GM04503 (cell line): ENCODE measurements around the gene AXIN1.

ENCODE experiments used
- DNase-seq: peaks from one replicate; pipeline ENCODE4 v3.0.0-alpha.2; 2012; ENCODE audit warnings: low read depth

Gene AXIN1

DNA sequence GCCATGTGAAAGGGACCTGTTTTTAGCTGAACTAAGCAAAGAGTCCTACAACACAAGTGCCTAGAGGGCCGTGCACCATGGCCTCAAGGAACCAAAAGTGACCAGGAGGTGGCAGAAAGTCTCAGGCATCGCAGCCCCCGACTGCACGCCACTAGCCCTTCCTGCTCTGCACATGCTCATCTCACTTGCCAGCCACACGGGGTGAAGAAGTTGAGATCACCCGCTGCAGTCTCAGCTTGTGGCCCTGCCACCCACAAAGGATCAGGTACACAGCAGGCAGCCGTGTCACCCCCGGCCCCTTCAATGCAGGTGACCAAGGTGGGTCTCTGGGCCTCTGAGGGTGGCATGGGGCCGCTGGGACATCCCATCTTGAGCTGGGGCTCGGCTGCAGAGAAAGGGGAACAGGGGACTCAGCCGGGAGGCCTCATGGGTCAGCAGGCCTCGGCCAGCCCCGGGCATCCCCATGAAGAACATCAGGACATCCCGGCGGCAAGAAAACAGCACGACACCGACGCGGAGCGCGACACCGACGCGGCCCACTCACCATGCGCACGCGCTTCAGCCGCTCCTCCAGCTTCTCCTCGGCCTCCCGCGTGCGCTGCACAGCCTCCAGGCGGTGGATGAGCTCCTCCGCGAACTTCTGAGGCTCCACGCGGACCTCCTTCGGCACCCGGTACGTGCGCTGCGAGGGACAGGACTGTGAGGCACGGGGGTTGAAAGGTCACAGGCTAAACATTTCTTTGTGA, 48.6 kb downstream of the AXIN1 start:
- DNase-seq = no peak

DNA sequence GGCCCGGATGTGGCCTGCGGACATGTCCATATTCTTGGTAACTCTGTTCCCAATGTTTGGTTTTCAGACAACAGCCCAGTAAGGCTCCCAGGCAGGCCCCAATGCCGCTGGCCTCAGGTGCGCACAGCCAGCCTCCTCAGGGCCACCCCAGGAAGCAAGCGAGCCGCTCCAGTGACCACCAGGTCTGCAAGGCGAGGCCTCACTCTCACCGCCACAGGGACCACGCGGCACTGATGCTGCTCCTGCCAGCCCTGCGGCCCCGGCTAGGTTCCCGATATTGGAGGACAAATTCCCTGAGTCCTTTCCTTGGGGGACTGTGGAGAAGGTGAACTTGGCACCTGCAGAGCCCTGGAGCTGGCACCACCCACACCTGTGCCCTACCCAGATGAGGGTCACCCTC, 50.6 kb downstream of the AXIN1 start:
- DNase-seq = no peak

GRCh38 chr16:301235-301634, 51.3 kb downstream of the AXIN1 start:
- DNase-seq = no peak

- no peak for DNase-seq
Measured at GRCh38 chr16:297832-298231, 54.7 kb downstream of the AXIN1 start.

DNA sequence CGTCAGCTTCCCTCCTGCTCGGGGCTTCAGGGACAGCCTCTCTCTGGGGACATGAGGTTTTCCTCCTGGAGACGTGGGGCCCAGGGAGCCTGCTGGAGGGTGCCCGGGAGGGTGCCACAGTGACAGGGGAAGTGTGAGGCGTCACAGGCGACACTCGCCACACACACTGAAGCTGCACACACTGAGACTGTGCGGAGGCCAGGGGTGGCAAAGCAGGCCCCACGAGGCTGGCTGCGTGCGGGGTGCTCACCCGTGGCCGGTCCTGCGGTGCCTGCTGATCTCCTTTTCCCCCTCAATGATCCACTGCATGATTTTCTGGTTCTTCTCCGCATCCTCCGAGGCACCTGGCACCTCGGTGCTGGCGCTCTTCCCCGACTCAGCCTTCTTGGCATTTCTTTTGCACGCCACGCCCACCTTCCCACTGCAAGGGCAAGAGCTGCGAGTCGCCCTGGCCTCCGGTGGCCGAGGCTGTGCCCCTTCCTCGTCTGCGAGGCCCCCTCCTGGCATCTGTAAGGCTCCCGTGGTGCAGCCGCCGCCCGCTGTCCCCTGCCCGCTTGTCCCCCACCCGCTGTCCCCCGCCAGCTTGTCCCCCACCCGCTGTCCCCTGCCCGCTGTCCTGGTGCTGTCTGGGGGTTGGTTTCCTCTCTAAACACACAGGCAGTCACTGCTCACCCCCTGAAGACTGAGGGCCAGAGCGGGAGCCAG, 55.6 kb downstream of the AXIN1 start:
- no peak for DNase-seq

DNA sequence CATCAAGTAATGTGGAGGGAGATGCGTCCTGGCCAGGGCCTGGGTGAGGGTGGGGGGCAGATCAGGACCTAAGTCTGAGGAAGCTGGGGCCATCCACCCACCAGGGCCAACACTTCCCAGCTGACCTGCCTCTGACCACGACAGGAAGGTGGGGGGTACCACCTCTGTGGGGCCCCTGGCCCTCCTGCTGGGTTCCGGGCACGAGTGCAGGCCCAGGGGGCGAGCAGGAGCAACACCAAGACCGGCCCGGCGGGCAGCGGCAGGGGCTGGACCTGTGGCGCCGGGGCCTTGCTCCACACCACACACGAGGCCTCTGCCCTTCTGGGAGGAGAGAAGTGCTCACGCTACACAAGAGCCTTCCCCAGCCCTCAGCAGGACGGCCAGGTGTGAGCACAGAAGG, 56.2 kb downstream of the AXIN1 start:
- no peak for DNase-seq

- DNase-seq = no peak
Measured at GRCh38 chr16:293043-293775, 59.3 kb downstream of the AXIN1 start.

DNA sequence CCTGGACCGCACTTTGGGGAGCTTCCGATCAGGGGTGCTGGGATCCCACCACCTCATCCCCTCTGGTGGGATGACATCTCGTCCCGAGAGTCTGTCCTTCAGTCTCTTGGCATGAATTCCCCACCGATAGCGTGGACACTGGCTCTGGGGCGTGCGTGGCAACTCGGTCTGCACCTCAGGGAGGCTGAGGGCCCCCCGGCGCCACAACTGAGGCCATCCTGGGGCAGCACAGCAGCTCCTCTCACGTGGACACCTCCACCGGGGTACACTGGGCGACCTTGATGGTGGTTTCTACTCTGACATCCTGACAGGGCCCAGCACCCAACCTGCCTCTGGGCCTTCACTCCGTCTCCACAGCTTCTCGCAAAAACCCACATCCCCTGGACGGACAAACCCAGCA, 61.0 kb downstream of the AXIN1 start:
- no peak for DNase-seq

- DNase-seq = no peak
Measured at GRCh38 chr16:290681-291405, 61.7 kb downstream of the AXIN1 start.

GRCh38 chr16:290015-290680, 62.4 kb downstream of the AXIN1 start:
- no peak for DNase-seq

GRCh38 chr16:289395-289997, 63.0 kb downstream of the AXIN1 start:
- DNase-seq = no peak

- DNase-seq = no peak
Measured at GRCh38 chr16:287981-288920, 64.3 kb downstream of the AXIN1 start.

DNA sequence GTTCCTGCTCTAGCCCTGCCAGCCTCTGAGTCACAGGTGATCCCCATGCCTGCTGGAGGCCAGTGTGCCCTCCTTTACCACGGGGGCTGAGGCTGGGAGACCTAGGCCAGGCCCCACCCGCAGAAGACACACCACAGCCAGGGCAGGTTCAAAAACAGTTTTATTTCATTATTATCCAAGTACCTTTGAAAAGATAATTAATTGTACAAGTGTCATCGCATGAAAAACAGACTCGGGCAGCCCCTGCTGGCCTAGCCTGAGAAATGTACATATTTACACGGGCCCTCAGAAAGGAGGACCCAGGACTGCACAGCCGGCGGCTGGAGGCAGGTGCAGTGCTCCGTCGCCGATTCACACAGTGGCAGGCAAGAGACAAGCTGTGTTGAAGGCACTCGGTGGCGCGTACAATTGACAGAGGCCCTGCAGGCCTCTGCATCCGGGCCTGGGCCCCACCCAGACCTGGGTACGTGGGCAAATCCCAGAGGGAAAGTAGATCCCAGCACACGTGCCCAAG, 65.2 kb downstream of the AXIN1 start:
- no peak for DNase-seq

DNA sequence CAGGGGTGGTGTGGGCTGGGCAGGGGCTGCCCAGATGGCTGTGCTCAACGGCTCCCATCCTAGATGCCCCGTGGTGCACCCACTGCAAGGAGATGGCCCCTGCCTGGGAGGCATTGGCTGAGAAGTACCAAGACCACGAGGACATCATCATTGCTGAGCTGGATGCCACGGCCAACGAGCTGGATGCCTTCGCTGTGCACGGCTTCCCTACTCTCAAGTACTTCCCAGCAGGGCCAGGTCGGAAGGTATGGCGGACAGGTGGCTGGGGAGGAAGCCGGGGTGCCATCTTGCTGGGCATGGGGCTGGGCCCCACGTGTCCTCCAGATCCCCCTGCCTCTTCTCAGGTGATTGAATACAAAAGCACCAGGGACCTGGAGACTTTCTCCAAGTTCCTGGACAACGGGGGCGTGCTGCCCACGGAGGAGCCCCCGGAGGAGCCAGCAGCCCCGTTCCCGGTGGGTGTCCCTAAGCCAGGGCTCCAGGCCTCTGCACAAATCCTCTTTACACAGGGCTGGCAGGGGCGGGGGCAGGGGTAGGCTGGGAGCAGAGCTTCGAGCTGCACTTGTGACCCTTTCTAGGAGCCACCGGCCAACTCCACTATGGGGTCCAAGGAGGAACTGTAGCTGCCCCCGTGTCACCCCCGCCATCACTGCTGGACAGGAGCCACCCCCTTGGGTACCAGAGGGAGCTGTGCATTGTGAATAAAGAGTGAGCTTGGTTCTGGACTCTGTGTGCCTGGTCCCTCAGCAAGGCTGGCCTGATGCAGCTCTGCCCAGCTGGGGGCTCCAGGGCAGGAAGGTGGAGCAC, 65.8 kb downstream of the AXIN1 start:
- DNase-seq = no peak

GRCh38 chr16:285146-286055, 67.1 kb downstream of the AXIN1 start:
- DNase-seq = no peak

DNA sequence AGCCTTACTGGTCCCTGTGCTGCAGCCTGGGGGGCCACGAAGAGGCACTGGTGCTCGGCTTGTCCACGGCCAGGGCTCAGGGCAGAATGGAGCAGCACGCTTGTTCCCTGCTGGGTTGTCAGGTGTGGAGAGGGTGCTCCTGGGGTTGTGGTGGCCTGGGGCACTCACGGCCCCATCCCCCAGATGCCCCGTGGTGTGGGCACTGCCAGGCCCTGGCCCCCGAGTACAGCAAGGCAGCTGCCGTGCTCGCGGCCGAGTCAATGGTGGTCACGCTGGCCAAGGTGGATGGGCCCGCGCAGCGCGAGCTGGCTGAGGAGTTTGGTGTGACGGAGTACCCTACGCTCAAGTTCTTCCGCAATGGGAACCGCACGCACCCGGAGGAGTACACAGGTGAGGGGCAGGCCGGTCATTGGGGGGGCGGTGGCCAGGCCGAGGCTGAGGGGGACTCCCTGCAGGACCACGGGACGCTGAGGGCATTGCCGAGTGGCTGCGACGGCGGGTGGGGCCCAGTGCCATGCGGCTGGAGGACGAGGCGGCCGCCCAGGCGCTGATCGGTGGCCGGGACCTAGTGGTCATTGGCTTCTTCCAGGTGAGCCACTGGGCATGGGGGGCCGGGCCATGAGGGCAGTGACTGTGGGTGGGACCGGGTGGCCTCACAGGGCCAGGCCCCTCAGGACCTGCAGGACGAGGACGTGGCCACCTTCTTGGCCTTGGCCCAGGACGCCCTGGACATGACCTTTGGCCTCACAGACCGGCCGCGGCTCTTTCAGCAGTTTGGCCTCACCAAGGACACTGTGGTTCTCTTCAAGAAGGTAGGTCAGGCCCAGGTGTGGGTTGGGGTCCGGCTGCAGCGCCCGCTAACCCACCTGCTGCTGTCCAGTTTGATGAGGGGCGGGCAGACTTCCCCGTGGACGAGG, 68.1 kb downstream of the AXIN1 start:
- DNase-seq = no peak
